Measurements from ENCODE around the gene VPS35L. TPM values are rescaled to one million over a fixed set of nuclear protein-coding genes. Genes with fewer than 3 reads are reported as not detected.
A peak's percentile ranks its signal among the peaks of the same experiment; 100 is the strongest.

VPS35L gene
- total and polyA plus RNA-seq, 4 donors = 27.4 to 65.4 (median 47.1) TPM

DNA sequence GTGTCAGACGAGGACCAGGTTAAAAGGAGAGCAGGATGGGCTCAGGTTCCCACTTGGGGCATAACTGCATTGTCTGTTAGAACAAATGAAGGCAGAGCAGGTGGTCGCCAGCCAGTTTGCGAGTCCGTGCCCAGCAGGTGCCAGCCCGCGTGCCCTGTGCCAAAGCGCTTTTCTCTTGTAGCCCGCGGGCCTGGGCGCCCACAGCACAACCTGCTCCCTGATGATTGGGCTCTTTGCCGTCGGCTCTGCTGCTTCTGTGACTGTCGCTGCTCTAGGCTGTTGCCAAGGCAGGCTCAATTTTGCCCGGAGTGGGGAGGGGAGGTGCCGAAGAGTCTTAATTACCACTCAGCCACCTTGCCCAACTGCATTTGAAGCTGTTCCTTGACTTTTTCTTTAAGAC lies 141.5 kb downstream of the VPS35L start:
- no peaks in the 10 kb centered on the region for H3K9me3 ChIP-seq (ENCODE audit: control insufficient read depth in 4 of 4, insufficient read depth in 3 of 4, low read length in 3 of 4)
- no peak for TF ChIP-seq CTCF (IDR thresholded peaks at IDR 0.05; ENCODE audit: control extremely low read depth, extremely low read depth)
- H3K27me3 ChIP-seq (ENCODE audit: control insufficient read depth in 3 of 3, insufficient read depth in 3 of 3, low read length in 2 of 3) = no peaks in the 10 kb centered on the region
- H3K9ac ChIP-seq (ENCODE audit: insufficient read depth in 1 of 2, low read length in 2 of 2) = no peak overlapping the region
- 88 to 93% methylated on average over 13 to 15 of the region's 15 CpGs for WGBS, 2 donors
- H3K36me3 ChIP-seq (ENCODE audit: control insufficient read depth in 4 of 4, insufficient read depth in 4 of 4, low read length in 4 of 4) = peaks cover 6 to 16% (median 12%) of the 10 kb centered on the region in 4 donors
- ATAC-seq (ENCODE audit: insufficient read depth, low FRiP score) (no peak), DNase-seq (no peak)
- no peak overlapping the region for H3K4me3 ChIP-seq
- peaks cover 0 to 19% (median 10%) of the 10 kb centered on the region in 5 donors for H3K4me1 ChIP-seq (ENCODE audit: control insufficient read depth in 5 of 5, insufficient read depth in 5 of 5, low read length in 5 of 5)
- peak overlapping the region; percentile 73 to 81 for H3K27ac ChIP-seq (ENCODE audit: low read depth in 1 of 2, low read length in 1 of 2)

GRCh38 chr16:19697756-19698318 lies 142.3 kb downstream of the VPS35L start:
- Histone ChIP-seq H3K36me3 (ENCODE audit: control insufficient read depth in 4 of 4, insufficient read depth in 4 of 4, low read length in 4 of 4) (peaks cover 3 to 17% (median 14%) of the 10 kb centered on the region in 4 donors), H3K27ac (ENCODE audit: low read depth in 1 of 2, low read length in 1 of 2) (peak overlapping the region in 1 of 2 donors; percentile 26), H3K4me1 (ENCODE audit: control insufficient read depth in 5 of 5, insufficient read depth in 5 of 5, low read length in 5 of 5) (peaks cover 0 to 19% (median 10%) of the 10 kb centered on the region in 5 donors), H3K9ac (ENCODE audit: insufficient read depth in 1 of 2, low read length in 2 of 2) (no peak overlapping the region), H3K4me3 (no peak overlapping the region), H3K9me3 (ENCODE audit: control insufficient read depth in 4 of 4, insufficient read depth in 3 of 4, low read length in 3 of 4) (no peaks in the 10 kb centered on the region), H3K27me3 (ENCODE audit: control insufficient read depth in 3 of 3, insufficient read depth in 3 of 3, low read length in 2 of 3) (no peaks in the 10 kb centered on the region)
- TF ChIP-seq CTCF (IDR thresholded peaks at IDR 0.05; ENCODE audit: control extremely low read depth, extremely low read depth) = no peak
- DNase-seq (no peak), ATAC-seq (ENCODE audit: insufficient read depth, low FRiP score) (no peak)
- WGBS, 2 donors = 78 to 80% methylated on average over 8 of the region's 8 CpGs

- H3K4me1 ChIP-seq (ENCODE audit: control insufficient read depth in 5 of 5, insufficient read depth in 5 of 5, low read length in 5 of 5) = peaks cover 0 to 21% (median 10%) of the 10 kb centered on the region in 5 donors
- H3K27ac ChIP-seq (ENCODE audit: low read depth in 1 of 2, low read length in 1 of 2) = peak overlapping the region in 1 of 2 donors; percentile 24
- H3K9ac ChIP-seq (ENCODE audit: insufficient read depth in 1 of 2, low read length in 2 of 2) = no peak overlapping the region
- H3K4me3 ChIP-seq = no peak overlapping the region
- H3K27me3 ChIP-seq (ENCODE audit: control insufficient read depth in 3 of 3, insufficient read depth in 3 of 3, low read length in 2 of 3) = no peaks in the 10 kb centered on the region
- ATAC-seq (ENCODE audit: insufficient read depth, low FRiP score) = no peak
- H3K36me3 ChIP-seq (ENCODE audit: control insufficient read depth in 4 of 4, insufficient read depth in 4 of 4, low read length in 4 of 4) = peaks cover 3 to 24% (median 15%) of the 10 kb centered on the region in 4 donors
- TF ChIP-seq CTCF (IDR thresholded peaks at IDR 0.05; ENCODE audit: control extremely low read depth, extremely low read depth) = no peak
- no peak for DNase-seq
- no peaks in the 10 kb centered on the region for H3K9me3 ChIP-seq (ENCODE audit: control insufficient read depth in 4 of 4, insufficient read depth in 3 of 4, low read length in 3 of 4)
- WGBS, 2 donors = 86 to 92% methylated on average over 19 of the region's 19 CpGs
Observed at GRCh38 chr16:19698480-19699465, 143.3 kb downstream of the VPS35L start.
